OCI-LY1 (cell line): Measurements from ENCODE around the gene ZNF470.

ENCODE experiments used
- H2AFZ ChIP-seq: fragments of 200-600 bp; sonication (generic), shearing (Covaris generic); 2 replicates; pipeline ENCODE4 v1.6.0; 2014; ENCODE audit warnings: antibody characterized with exemption, mild to moderate bottlenecking, low read length
- H3F3A ChIP-seq: fragments of 200-600 bp; sonication (generic), shearing (Covaris generic); 2 replicates; pipeline ENCODE4 v1.6.0; 2014; ENCODE audit warnings: mild to moderate bottlenecking, antibody characterized with exemption, low read length, moderate library complexity; ENCODE audit not compliant: insufficient read depth
- H3K27ac ChIP-seq: fragments of 200-600 bp; sonication (generic); 2 replicates; pipeline ENCODE4 v1.5.1; 2014; ENCODE audit warnings: low read length, mixed run types, mild to moderate bottlenecking, low read depth; ENCODE audit not compliant: poor library complexity, severe bottlenecking
- H3K27me3 ChIP-seq: fragments of 200-600 bp; sonication (generic); 2 replicates; pipeline ENCODE4 v1.6.0; 2014; ENCODE audit warnings: antibody characterized with exemption, mild to moderate bottlenecking, low read length, moderate library complexity; ENCODE audit not compliant: insufficient read depth
- H3K36me3 ChIP-seq: fragments of 200-600 bp; sonication (generic); 2 replicates; pipeline ENCODE4 v1.6.1; 2014; ENCODE audit warnings: mild to moderate bottlenecking, antibody characterized with exemption, low read length, moderate library complexity, mixed read lengths; ENCODE audit not compliant: insufficient read depth
- H3K4me1 ChIP-seq: fragments of 200-600 bp; sonication (generic); 2 replicates; pipeline ENCODE4 v1.5.1; 2014; ENCODE audit warnings: mild to moderate bottlenecking, low read length, moderate library complexity; ENCODE audit not compliant: insufficient read depth, severe bottlenecking
- H3K4me2 ChIP-seq: fragments of 200-600 bp; sonication (generic), shearing (Covaris generic); 2 replicates; pipeline ENCODE4 v1.6.1; 2014; ENCODE audit warnings: low read length
- H3K4me3 ChIP-seq: fragments of 200-600 bp; sonication (generic); 2 replicates; pipeline ENCODE4 v1.5.1; 2014; ENCODE audit warnings: low read length, low read depth, mild to moderate bottlenecking, mixed read lengths; ENCODE audit not compliant: poor library complexity, severe bottlenecking
- H3K79me2 ChIP-seq: fragments of 200-600 bp; shearing (Covaris generic); 2 replicates; pipeline ENCODE4 v1.6.1; 2016; ENCODE audit warnings: mixed run types, low read length, mixed read lengths; ENCODE audit not compliant: insufficient read depth
- H3K9ac ChIP-seq: fragments of 200-600 bp; sonication (generic), shearing (Covaris generic); 2 replicates; pipeline ENCODE4 v1.6.1; 2014; ENCODE audit warnings: mild to moderate bottlenecking, low read length, mixed read lengths
- H3K9me2 ChIP-seq: fragments of 200-600 bp; sonication (generic), shearing (Covaris generic); 2 replicates; pipeline ENCODE4 v1.6.1; 2014; ENCODE audit warnings: low read depth, mild to moderate bottlenecking, low read length, mixed read lengths
- H3K9me3 ChIP-seq: fragments of 200-600 bp; shearing (Covaris generic); 2 replicates; pipeline ENCODE4 v1.6.1; 2014; ENCODE audit warnings: low read length, mixed read lengths
- H4K20me1 ChIP-seq: fragments of 200-600 bp; sonication (generic), shearing (Covaris generic); 2 replicates; pipeline ENCODE4 v1.6.0; 2016; ENCODE audit warnings: mild to moderate bottlenecking, low read length; ENCODE audit not compliant: insufficient read depth
- CTCF ChIP-seq: fragments of 200-600 bp; sonication (generic), shearing (Covaris generic); IDR thresholded peaks from 2 replicates; pipeline ENCODE4 v1.5.1; 2017; ENCODE audit warnings: mild to moderate bottlenecking, antibody characterized with exemption, low read length, moderate library complexity, mixed read lengths
- EZH2 ChIP-seq: fragments of 200-600 bp; sonication (generic), shearing (Covaris generic); IDR thresholded peaks from 2 replicates; pipeline ENCODE4 v1.8.0; 2017; ENCODE audit warnings: borderline replicate concordance, mixed run types, mild to moderate bottlenecking, antibody characterized with exemption, low read length, moderate library complexity, mixed read lengths

The ZNF470 gene

DNA sequence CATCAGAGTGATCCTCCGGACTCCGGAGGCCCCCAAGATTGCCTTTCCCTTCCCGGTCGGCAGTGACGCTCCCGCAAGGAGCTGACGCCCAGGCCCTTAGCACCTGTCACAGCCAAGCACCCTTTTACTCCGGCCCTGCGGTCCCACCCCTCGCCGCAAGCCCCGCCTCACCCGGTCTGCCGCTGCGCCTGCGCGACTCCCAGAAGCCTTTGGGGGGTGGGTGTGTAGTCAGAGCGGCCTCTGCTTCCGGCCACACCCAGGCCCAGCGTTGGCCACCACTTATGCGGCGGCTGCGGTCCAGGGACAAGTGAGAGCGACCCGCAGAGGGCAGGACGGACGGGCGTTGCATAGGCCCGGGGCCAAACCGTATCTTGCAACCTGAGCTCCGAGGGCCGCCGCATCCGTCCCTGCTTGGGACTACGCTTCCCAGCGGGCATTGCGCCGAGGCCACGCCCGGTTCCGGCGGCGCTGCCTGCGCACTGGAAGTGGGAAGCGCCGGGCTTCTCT, 29.0 kb upstream of the ZNF470 start:
- Histone ChIP-seq H3K9ac (no peak overlapping the region), H3K9me3 (no peaks in the 10 kb centered on the region)
- TF ChIP-seq CTCF (no peak), EZH2 (no peak)

GRCh38 chr19:56538761-56539263, 28.5 kb upstream of the ZNF470 start, which contains the start of gene ZFP28:
ZFP28 (plus strand) TSS chr19:56538948; CDS start chr19:56539019, 71 bp downstream.
- H3K9ac ChIP-seq, result no peak within 1 kb of the TSS
- H3K27ac ChIP-seq, result no peak within 1 kb of the TSS
- H3K9me3 ChIP-seq, result no peaks in the 10 kb centered on the region
- H3K4me3 ChIP-seq, result no peak within 1 kb of the TSS
- no peaks in the 10 kb centered on the region for H4K20me1 ChIP-seq
- TF ChIP-seq EZH2 (no peak), CTCF (no peak)
- H3K9me2 ChIP-seq, result no peaks in the 10 kb centered on the region
- no peak within 1 kb of the TSS for H3K4me2 ChIP-seq
- H3F3A ChIP-seq, result no peaks in the 10 kb centered on the region
- H3K79me2 ChIP-seq, result no peaks in the 10 kb centered on the region
- no peaks in the 10 kb centered on the region for H3K27me3 ChIP-seq
- H2AFZ ChIP-seq, result no peak within 1 kb of the TSS
- no peaks in the 10 kb centered on the region for H3K36me3 ChIP-seq
- H3K4me1 ChIP-seq, result no peaks in the 10 kb centered on the region

More for the DNA sequence above, 29.0 kb upstream of the ZNF470 start:
- Histone ChIP-seq H3K4me2 (no peak overlapping the region), H3K79me2 (no peaks in the 10 kb centered on the region), H3K27me3 (no peaks in the 10 kb centered on the region), H3K4me1 (no peaks in the 10 kb centered on the region), H3K9me2 (no peaks in the 10 kb centered on the region), H2AFZ (no peak overlapping the region), H3K27ac (no peak overlapping the region), H4K20me1 (no peaks in the 10 kb centered on the region), H3K4me3 (no peak overlapping the region), H3F3A (no peaks in the 10 kb centered on the region), H3K36me3 (no peaks in the 10 kb centered on the region)

DNA sequence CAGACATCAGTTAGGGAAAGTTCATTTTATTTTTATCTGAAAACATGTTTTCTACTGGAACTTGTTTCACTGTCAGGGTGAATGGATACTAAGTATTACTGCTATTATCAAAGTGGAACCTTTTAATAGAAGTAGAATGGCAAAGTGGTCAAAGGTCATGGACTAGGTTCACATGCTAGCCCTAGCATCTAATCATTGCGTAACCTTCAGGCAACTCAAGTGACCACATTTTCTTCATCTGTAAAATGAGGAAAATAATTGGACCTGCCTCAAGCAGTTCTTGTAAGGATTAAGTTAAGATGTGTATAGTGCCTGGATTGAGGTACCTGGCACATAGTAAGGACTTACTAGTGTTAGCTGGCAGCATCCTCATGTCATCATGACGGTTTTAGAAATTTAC, 23.5 kb upstream of the ZNF470 start:
- Histone ChIP-seq H3K4me1 (no peaks in the 10 kb centered on the region), H3K79me2 (no peaks in the 10 kb centered on the region), H3F3A (no peaks in the 10 kb centered on the region), H3K9me3 (no peaks in the 10 kb centered on the region), H3K9me2 (no peaks in the 10 kb centered on the region), H3K9ac (no peak overlapping the region), H2AFZ (no peak overlapping the region), H3K27ac (no peak overlapping the region), H3K27me3 (no peaks in the 10 kb centered on the region), H3K4me2 (no peak overlapping the region), H3K36me3 (no peaks in the 10 kb centered on the region), H3K4me3 (no peak overlapping the region), H4K20me1 (no peaks in the 10 kb centered on the region)
- TF ChIP-seq CTCF (no peak), EZH2 (no peak)
